Measurements from ENCODE around the gene GCG.
A peak's percentile ranks its signal among the peaks of the same experiment; 100 is the strongest.

DNA sequence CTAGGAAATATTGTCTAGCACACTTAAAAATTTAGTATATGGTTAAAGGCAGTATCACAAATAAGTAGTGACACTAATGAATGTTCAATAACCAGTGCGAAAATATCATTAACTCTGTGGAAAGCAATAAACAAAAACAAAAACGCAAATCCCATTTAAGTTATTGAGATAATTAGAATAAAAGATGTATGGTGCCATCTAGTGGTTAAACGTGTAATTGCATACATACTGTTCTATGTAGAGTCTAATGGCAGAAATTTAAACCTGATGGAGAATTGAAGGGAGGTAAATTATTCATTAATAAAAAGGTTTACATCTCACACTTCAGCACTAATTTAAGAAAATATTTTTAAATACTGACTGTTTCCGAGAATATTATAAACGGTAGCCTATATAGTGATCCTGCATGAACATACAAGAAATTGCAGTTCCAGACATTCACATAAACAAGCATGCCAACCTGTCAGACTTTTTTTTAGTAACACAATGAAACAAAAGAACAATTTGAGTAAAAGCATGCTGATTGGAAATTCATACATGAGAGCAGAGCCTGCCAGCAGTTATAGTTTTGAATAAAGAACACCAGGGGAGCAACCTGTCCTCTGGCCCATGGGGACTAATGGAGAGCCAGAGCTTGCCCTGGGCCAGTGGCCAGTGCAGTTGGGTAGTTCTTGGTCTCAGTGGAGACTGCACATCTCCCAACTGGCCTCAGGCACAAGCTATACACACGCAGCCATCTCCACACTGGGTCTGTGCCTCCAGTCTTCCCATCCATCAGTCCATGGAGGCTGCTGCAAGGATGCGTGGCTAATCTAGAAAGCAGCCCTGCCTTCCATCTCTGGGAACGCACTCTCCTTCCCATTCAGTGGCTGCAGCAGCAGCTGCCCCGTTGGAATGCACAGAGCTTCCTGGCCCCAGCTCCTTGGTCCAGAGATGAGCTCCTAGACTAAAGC, 28.0 kb downstream of the GCG start:
- TF ChIP-seq POLR2A (IDR thresholded peaks at IDR 0.05), result no peak
- no peak for TF ChIP-seq POLR2AphosphoS5 (IDR thresholded peaks at IDR 0.05)
- peak; percentile 75 to 89 (median 80) for TF ChIP-seq CTCF (IDR thresholded peaks at IDR 0.05)
- no peak for TF ChIP-seq EP300 (IDR thresholded peaks at IDR 0.05; ENCODE audit: low read depth)

Measured in transverse colon (tissue), 4 donors.